MM.1S (cell line): Measurements from ENCODE around the gene GRK4.

Experiments
- DNase-seq: peaks from one replicate; pipeline ENCODE4 v3.0.0-alpha.2; 2015
- H2AFZ ChIP-seq: fragments of 300-600 bp; sonication (generic); 2 replicates; pipeline ENCODE4 v1.6.0; 2016; ENCODE audit warnings: antibody characterized with exemption, low read length
- H3F3A ChIP-seq: fragments of 300-600 bp; sonication (generic); 2 replicates; pipeline ENCODE4 v1.6.1; 2016; ENCODE audit warnings: mild to moderate bottlenecking, antibody characterized with exemption, low read length, moderate library complexity, mixed read lengths; ENCODE audit not compliant: insufficient read depth
- H3K27ac ChIP-seq: fragments of 300-600 bp; sonication (generic); 2 replicates; pipeline ENCODE4 v1.5.1; 2016; ENCODE audit warnings: mild to moderate bottlenecking, low read length
- H3K27me3 ChIP-seq: fragments of 300-600 bp; sonication (generic); replicated peaks from 2 replicates; pipeline ENCODE4 v1.6.0; 2016; ENCODE audit warnings: low read length; ENCODE audit not compliant: insufficient read depth
- H3K36me3 ChIP-seq: fragments of 300-600 bp; sonication (generic); replicated peaks from 2 replicates; pipeline ENCODE4 v1.6.1; 2016; ENCODE audit warnings: mild to moderate bottlenecking, low read length, mixed read lengths; ENCODE audit not compliant: insufficient read depth
- H3K4me1 ChIP-seq: fragments of 300-600 bp; sonication (generic); 2 replicates; pipeline ENCODE4 v1.6.1; 2016; ENCODE audit warnings: low read length, mixed read lengths
- H3K4me2 ChIP-seq: fragments of 300-600 bp; sonication (generic); 2 replicates; pipeline ENCODE4 v1.6.0; 2016; ENCODE audit warnings: low read depth, low read length
- H3K4me3 ChIP-seq: fragments of 300-600 bp; sonication (generic); 2 replicates; pipeline ENCODE4 v1.5.1; 2016; ENCODE audit warnings: low read length, mixed read lengths
- H3K79me2 ChIP-seq: fragments of 300-600 bp; sonication (generic); 2 replicates; pipeline ENCODE4 v1.6.1; 2016; ENCODE audit warnings: mixed run types, low read length, mixed read lengths
- H3K9ac ChIP-seq: fragments of 300-600 bp; sonication (generic); 2 replicates; pipeline ENCODE4 v1.6.1; 2016; ENCODE audit warnings: low read length, mixed read lengths
- H3K9me2 ChIP-seq: fragments of 300-600 bp; sonication (generic); replicated peaks from 2 replicates; pipeline ENCODE4 v1.6.1; 2016; ENCODE audit warnings: mild to moderate bottlenecking, low read length, mixed read lengths; ENCODE audit not compliant: insufficient read depth
- H3K9me3 ChIP-seq: fragments of 300-600 bp; sonication (generic); replicated peaks from 2 replicates; pipeline ENCODE4 v1.6.1; 2016; ENCODE audit warnings: mild to moderate bottlenecking, low read length, mixed read lengths; ENCODE audit not compliant: insufficient read depth
- H4K20me1 ChIP-seq: fragments of 300-600 bp; sonication (generic); 2 replicates; pipeline ENCODE4 v1.6.1; 2016; ENCODE audit warnings: mild to moderate bottlenecking, low read length, moderate library complexity, mixed read lengths; ENCODE audit not compliant: insufficient read depth
- CTCF ChIP-seq: fragments of 300-600 bp; sonication (generic); IDR thresholded peaks from 2 replicates; pipeline ENCODE4 v1.5.1; 2016; ENCODE audit warnings: antibody characterized with exemption, low read length, mixed read lengths
- EZH2 ChIP-seq: fragments of 300-600 bp; sonication (generic); optimal IDR thresholded peaks from 2 replicates; pipeline ENCODE3; 2017; ENCODE audit warnings: low read depth, mild to moderate bottlenecking, antibody characterized with exemption, low read length, mixed read lengths
- EZH2phosphoT487 ChIP-seq: fragments of 300-600 bp; sonication (generic); IDR thresholded peaks from 2 replicates; pipeline ENCODE4 v1.6.1; 2018; ENCODE audit warnings: antibody characterized with exemption, low read length

Gene GRK4

GRCh38 chr4:3062471-3062870 lies 99.1 kb downstream of the GRK4 start:
- H3K4me2 ChIP-seq: no peak overlapping the region
- H2AFZ ChIP-seq: no peak overlapping the region
- no peaks in the 10 kb centered on the region for H3F3A ChIP-seq
- H3K79me2 ChIP-seq: no peaks in the 10 kb centered on the region
- no peak overlapping the region for H3K9ac ChIP-seq
- H3K4me3 ChIP-seq: no peak overlapping the region
- peaks cover 50% of the 10 kb centered on the region for H3K27me3 ChIP-seq
- no peaks in the 10 kb centered on the region for H3K9me3 ChIP-seq
- H3K9me2 ChIP-seq: no peaks in the 10 kb centered on the region
- H3K27ac ChIP-seq: no peak overlapping the region
- H3K36me3 ChIP-seq: no peaks in the 10 kb centered on the region
- H4K20me1 ChIP-seq: no peaks in the 10 kb centered on the region
- peak; percentile 50 for DNase-seq
- H3K4me1 ChIP-seq: no peaks in the 10 kb centered on the region
- TF ChIP-seq CTCF (no peak), EZH2phosphoT487 (no peak), EZH2 (no peak)

- Histone ChIP-seq H3K27ac (no peak overlapping the region), H3K79me2 (no peaks in the 10 kb centered on the region), H3K9me3 (no peaks in the 10 kb centered on the region), H3K4me3 (no peak overlapping the region), H4K20me1 (no peaks in the 10 kb centered on the region), H2AFZ (no peak overlapping the region), H3K4me2 (no peak overlapping the region), H3K36me3 (no peaks in the 10 kb centered on the region), H3K9ac (no peak overlapping the region), H3K9me2 (no peaks in the 10 kb centered on the region), H3F3A (no peaks in the 10 kb centered on the region), H3K27me3 (peaks cover 48% of the 10 kb centered on the region), H3K4me1 (no peaks in the 10 kb centered on the region)
- TF ChIP-seq EZH2phosphoT487 (no peak), CTCF (no peak), EZH2 (no peak)
- no peak for DNase-seq
These were observed 102.2 kb downstream of the GRK4 start for GRCh38 chr4:3065551-3065950.

GRCh38 chr4:3066836-3067400 lies 103.5 kb downstream of the GRK4 start:
- Histone ChIP-seq H3K27ac (no peak overlapping the region), H3F3A (no peaks in the 10 kb centered on the region), H3K36me3 (no peaks in the 10 kb centered on the region), H3K9me2 (no peaks in the 10 kb centered on the region), H3K4me2 (no peak overlapping the region), H3K4me1 (no peaks in the 10 kb centered on the region), H3K4me3 (no peak overlapping the region), H4K20me1 (no peaks in the 10 kb centered on the region), H3K27me3 (peaks cover 58% of the 10 kb centered on the region), H2AFZ (no peak overlapping the region), H3K9ac (no peak overlapping the region), H3K9me3 (no peaks in the 10 kb centered on the region), H3K79me2 (no peaks in the 10 kb centered on the region)
- DNase-seq: no peak
- TF ChIP-seq EZH2phosphoT487 (no peak), CTCF (no peak), EZH2 (no peak)
